SKM-1 treated with dmso at 0.1 percent for 144 hours (cell line): Measurements from ENCODE around the gene SMYD3.
"Not testable (repeated sequence)": the region's sequence is repeated elsewhere in the genome, so short reads cannot be mapped to it uniquely, and the experiment has no call there.

Source experiments
- DNase-seq: peaks from one replicate; lab custom pipeline; 2025; ENCODE audit not compliant: unreplicated experiment; lab: John Stamatoyannopoulos, UW

SMYD3 gene

DNA sequence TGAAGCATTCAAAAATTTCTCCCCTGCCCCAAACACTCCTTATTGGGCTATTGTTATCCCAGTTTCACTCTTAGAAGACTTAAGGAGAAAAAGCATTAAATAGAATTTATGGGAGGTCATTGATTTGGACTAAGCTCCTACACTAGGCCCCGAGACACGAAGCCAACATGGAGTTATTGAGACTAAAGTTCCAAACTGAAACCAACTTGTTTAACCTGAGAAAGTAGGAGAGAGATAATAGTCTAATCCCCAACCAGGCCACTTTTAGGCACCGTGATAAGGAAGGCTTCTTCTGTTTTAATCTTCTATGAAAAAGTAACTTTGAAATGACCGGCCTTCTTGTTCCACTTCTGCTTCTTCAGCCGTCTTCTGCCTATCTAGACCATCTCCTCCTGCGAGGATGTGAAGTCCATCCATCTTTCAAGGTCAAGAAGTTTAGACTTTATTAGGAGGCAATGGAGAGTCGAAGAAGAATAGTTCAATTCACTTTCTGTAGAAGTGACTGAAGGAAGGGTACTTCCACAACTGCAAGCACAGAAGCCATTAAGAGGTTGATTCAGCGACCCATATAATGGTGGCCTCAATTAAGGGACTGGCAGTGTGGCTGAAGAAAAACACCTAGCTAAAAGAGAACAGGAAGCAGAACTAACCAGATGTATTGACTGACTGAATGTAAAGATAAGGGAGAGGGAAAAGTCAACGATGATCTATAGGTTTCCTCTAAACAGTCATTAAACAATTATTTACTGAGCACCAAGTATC, 428.8 kb downstream of the SMYD3 start:
- no peak for DNase-seq

GRCh38 chr1:246077476-246077875, 429.6 kb downstream of the SMYD3 start:
- DNase-seq: no peak

GRCh38 chr1:246074421-246074820, 432.7 kb downstream of the SMYD3 start:
- no peak for DNase-seq

DNA sequence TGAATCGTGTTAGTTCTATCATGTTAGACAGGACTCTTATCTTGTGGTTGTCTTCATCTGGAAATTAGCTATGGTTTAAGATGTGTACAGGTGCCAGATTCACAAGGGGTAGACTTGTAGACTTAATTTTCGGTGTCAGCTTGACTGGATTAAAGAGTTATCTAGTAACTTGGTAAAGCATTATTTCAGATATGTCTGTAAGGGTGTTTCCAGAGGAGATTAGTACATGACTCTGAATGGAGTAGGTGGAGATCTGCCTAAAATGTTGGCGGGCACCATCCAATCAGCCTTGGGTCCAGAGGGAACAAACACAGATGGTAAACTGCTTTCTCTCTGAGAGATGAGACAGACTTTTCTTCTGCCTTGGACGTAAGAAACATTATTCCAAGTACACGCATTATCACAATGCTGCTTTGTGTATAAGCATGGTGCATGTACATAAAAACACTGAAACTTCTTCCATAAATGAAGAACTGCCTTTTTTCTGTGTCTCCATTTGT, 434.6 kb downstream of the SMYD3 start:
- no peak for DNase-seq

- not testable (repeated sequence) for DNase-seq
Measured at GRCh38 chr1:246071981-246072380, 435.1 kb downstream of the SMYD3 start.

GRCh38 chr1:246071561-246071960, 435.5 kb downstream of the SMYD3 start:
- not testable (repeated sequence) for DNase-seq

DNA sequence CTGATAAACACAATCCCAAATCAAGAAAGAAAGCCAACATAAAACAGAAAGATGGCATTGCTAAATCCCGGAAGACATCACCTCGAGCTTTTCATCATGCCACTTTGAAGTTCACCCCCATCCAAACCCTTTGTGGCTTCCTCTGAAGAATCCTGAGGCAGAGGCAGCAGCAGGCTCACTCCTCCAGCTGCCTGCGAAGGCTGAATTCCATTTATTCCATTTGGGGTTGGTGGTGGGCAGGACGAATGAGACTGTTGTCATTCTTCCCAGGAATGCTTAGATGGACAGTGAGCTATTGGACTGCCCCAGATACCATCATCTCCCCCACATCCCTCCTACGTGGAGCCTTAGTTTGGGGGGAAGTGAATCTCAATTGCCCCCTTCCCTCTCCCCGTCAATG, 437.5 kb downstream of the SMYD3 start:
- no peak for DNase-seq

DNA sequence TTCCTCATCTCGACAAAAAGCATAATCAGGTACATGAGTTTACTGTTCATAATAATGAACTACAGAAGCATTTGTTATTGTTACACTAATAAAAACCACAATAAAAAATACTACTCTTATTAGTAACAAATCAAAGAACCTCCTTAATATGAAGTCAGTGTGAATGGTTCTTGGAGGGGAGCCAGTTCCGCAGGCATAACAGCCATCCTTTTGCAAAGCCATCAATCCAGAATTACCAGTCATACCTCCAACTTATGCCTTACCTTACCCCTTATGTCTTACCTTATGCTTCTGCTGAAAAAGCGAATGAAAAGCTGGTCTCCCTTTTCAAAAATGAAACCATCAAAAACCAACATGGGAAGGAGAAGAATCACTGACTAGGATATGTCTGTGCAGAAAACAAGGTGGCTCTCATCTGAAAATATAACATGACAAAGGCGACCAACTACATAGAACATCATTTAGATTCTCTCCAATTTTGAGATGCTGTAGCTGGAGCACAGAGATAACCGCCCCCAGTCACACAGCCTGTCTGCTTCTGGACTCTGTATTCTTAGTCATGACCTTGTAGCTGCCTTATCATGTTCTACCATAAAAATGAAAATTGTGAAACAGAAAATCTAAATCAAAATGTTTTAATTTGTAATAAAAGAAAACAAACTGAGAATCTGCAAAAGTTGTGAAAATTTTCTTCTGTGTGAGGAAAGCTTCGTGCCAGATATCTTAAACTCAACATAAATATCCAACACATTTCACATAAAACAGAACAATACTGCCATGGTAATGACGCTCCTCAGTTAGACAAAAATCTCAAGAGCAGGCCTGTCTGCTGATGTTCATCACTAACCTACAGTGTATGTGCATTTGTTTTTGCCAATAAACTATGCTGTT, 438.2 kb downstream of the SMYD3 start:
- no peak for DNase-seq

DNA sequence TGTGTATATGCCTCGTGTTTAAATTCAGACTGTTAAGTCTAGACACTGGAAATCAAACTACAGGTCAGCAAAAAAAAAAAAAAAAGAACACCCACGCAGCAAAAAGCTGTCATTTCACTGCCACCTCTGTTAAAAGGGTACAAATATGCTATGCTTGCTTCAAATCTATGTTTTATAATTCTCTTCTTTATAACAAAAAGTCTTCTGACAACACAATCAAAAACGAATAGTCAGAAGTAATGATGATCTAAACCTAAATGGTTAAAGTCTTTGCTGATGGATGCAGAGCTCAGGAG, 438.9 kb downstream of the SMYD3 start:
- DNase-seq: no peak

- no peak for DNase-seq
Measured at GRCh38 chr1:246067432-246068216, 439.5 kb downstream of the SMYD3 start.

DNA sequence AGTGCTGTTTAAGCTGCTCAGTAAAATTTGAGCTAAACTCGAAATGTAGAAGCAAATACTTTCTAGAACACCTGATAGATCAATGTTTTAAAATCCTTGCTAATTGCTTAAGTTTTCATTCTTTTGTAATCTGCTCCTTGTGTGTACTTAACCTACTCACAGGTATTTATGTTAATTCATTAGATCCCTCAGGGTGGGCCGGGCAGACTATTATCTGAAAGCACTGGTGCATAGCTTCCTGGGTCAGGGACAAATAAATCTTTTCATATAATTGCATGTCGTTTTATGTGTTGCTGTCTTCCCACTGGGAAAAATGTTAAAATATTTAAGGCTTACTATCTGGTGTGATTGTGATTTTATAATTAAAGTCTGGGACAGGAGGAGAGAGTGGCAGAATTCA, 440.5 kb downstream of the SMYD3 start:
- DNase-seq: no peak

DNA sequence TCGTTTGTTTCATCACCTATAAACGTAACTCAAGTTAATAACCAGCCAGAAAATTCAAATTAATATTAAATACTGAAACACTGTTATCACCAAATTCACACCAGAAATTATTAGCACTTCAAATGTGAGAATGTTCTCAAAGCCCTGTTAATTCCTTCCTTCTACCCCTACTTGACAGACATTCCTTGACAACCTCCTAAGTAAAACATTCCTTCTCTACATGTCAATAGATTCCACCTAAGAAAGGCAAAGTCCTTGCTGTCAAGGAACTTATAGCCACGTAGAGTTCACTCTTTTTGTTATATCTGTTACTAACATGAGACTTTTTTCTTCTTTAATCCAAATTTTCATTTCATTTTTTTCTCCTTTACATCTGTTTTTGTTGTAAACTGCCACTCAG, 441.5 kb downstream of the SMYD3 start:
- no peak for DNase-seq

DNA sequence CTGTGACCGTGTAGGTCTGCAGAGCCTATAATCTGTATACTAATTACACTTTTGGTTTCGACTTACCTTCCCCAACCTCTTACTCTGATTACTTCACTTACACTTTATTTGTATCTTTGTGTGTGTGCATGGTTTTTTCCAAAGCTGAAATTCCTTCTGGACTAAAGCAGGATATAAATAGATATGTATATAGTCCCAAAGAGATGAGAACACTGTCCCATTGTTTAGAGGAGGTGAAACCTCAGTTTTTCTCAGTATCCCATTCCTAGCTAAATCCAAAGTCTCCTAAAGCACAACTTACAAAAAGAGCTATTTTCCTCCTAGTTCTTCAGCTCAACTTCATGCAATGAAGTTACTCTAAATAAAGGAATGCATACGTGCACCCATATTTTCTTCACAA, 442.2 kb downstream of the SMYD3 start:
- DNase-seq: no peak

GRCh38 chr1:246063013-246063616, 444.0 kb downstream of the SMYD3 start:
- DNase-seq: no peak

DNA sequence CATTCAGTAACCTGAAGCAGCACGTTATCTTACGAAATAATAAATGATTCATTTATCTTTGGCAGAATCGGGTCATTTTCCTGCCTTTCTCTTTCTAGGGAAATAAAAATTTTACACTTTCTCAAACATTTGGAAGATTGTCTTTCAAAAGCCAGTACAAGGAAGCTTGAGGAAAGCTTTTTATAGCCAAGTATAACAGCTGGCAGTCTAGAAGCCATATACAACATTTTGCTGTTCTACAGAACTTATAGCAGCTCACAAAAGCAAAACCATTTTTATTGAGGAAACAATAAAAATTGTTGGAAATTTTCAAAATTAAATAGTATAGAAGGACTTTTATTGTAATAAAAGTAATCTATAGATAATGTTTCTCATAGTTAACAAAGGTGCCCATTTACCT, 448.6 kb downstream of the SMYD3 start:
- no peak for DNase-seq

- DNase-seq: no peak
Measured at GRCh38 chr1:246052603-246053002, 454.5 kb downstream of the SMYD3 start.

- no peak for DNase-seq
Measured at GRCh38 chr1:246051909-246052518, 455.1 kb downstream of the SMYD3 start.

DNA sequence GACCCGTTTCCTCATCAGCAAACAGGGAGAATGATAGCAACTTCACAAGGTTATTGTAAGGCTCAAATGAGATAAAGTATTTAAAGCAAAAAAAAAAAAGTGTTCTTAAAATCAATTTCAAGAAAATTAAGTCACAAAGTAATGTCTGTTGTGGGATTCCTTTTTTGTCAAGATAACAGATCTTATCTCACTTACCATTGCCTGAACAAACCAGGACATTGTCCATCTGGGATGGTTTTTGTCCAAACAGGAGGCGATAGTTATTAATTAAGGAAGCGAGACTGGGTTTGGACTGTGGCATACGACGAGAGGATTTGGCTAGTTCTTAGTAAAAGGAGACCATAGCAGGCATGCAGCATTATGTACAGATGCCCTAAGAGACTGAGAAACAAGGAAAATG, 458.4 kb downstream of the SMYD3 start:
- no peak for DNase-seq

DNA sequence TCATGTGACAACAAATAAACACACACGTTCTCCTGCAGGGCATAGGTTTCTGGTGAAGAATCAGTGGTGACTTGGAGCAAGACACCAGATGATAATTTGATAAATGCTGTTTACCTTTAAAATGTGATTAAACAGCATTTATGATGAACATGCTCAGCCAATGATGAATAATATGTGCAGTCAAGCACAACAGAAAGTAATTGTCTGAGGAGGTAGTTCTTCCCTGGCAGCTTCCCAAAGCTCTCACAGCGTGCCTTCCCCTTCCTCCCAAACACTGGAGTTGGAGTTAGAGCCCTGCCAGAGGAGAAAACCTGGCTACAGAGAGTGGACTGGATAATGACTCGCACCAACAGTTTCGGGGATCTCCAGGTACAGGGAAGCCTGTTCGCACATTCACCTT, 463.5 kb downstream of the SMYD3 start:
- DNase-seq: no peak

GRCh38 chr1:246041360-246041759, 465.7 kb downstream of the SMYD3 start:
- no peak for DNase-seq
